ENCODE data around the gene ALPK3. TPM values are rescaled to one million over a fixed set of nuclear protein-coding genes. Genes with fewer than 3 reads are reported as not detected.

Gene ALPK3
- total RNA-seq, 6 donors from 2014 or later: 7.9 to 36.4 (median 13.0) TPM

- Histone ChIP-seq H3K27me3 (no peaks in the 10 kb centered on the region), H3K4me1 (no peaks in the 10 kb centered on the region)
- no peak for TF ChIP-seq POLR2AphosphoS5 (IDR thresholded peaks at IDR 0.05)
- TF ChIP-seq EP300 (IDR thresholded peaks at IDR 0.05): no peak
- TF ChIP-seq POLR2A (IDR thresholded peaks at IDR 0.05): no peak
Observed at GRCh38 chr15:84899750-84900149, 82.6 kb downstream of the ALPK3 start.

GRCh38 chr15:84901540-84901939, 84.4 kb downstream of the ALPK3 start:
- no peaks in the 10 kb centered on the region for H3K9me3 ChIP-seq
- H3K27me3 ChIP-seq: no peaks in the 10 kb centered on the region
- WGBS, 2 donors: 95 to 100% methylated on average over 2 of the region's 2 CpGs
- no peaks in the 10 kb centered on the region for H3K36me3 ChIP-seq
- H3K4me3 ChIP-seq: no peak overlapping the region
- no peak for ATAC-seq (ENCODE audit: low FRiP score in 2 of 2)
- no peak for DNase-seq
- H3K27ac ChIP-seq: no peak overlapping the region
- no peak for TF ChIP-seq POLR2A (IDR thresholded peaks at IDR 0.05)
- no peak for TF ChIP-seq CTCF (IDR thresholded peaks at IDR 0.05)
- no peak for TF ChIP-seq POLR2AphosphoS5 (IDR thresholded peaks at IDR 0.05)
- no peak for TF ChIP-seq EP300 (IDR thresholded peaks at IDR 0.05)
- H3K4me1 ChIP-seq: no peaks in the 10 kb centered on the region

More at GRCh38 chr15:84899750-84900149, 82.6 kb downstream of the ALPK3 start:
- 79 to 89% methylated on average over 7 of the region's 7 CpGs for WGBS, 2 donors
- Histone ChIP-seq H3K9me3 (no peaks in the 10 kb centered on the region), H3K4me3 (no peak overlapping the region), H3K27ac (no peak overlapping the region), H3K36me3 (no peaks in the 10 kb centered on the region)
- no peak for DNase-seq
- ATAC-seq (ENCODE audit: low FRiP score in 2 of 2): no peak

- Histone ChIP-seq H3K4me1 (no peaks in the 10 kb centered on the region), H3K27me3 (no peaks in the 10 kb centered on the region), H3K4me3 (no peak overlapping the region), H3K9me3 (no peaks in the 10 kb centered on the region), H3K27ac (no peak overlapping the region), H3K36me3 (no peaks in the 10 kb centered on the region)
- ATAC-seq (ENCODE audit: low FRiP score in 2 of 2): no peak
- 92 to 96% methylated on average over 2 of the region's 2 CpGs for WGBS, 2 donors
- no peak for DNase-seq
- TF ChIP-seq EP300 (IDR thresholded peaks at IDR 0.05): no peak
- no peak for TF ChIP-seq POLR2A (IDR thresholded peaks at IDR 0.05)
- TF ChIP-seq CTCF (IDR thresholded peaks at IDR 0.05): no peak
- no peak for TF ChIP-seq POLR2AphosphoS5 (IDR thresholded peaks at IDR 0.05)
Observed at GRCh38 chr15:84903751-84904150, 86.6 kb downstream of the ALPK3 start.

- no peak for TF ChIP-seq POLR2AphosphoS5 (IDR thresholded peaks at IDR 0.05)
- TF ChIP-seq EP300 (IDR thresholded peaks at IDR 0.05): no peak
- no peak for TF ChIP-seq CTCF (IDR thresholded peaks at IDR 0.05)
- no peak for TF ChIP-seq POLR2A (IDR thresholded peaks at IDR 0.05)
- ATAC-seq (ENCODE audit: low FRiP score in 2 of 2) (peak in 1 of 2 donors; percentile 66), DNase-seq (no peak)
- WGBS, 2 donors: 63 to 75% methylated on average over 2 of the region's 2 CpGs
- Histone ChIP-seq H3K27me3 (no peaks in the 10 kb centered on the region), H3K27ac (no peak overlapping the region), H3K4me3 (no peak overlapping the region), H3K36me3 (no peaks in the 10 kb centered on the region), H3K4me1 (no peaks in the 10 kb centered on the region), H3K9me3 (no peaks in the 10 kb centered on the region)
Observed at GRCh38 chr15:84904419-84904818, 87.3 kb downstream of the ALPK3 start.

GRCh38 chr15:84905016-84905916, 88.1 kb downstream of the ALPK3 start:
- H3K9me3 ChIP-seq: no peaks in the 10 kb centered on the region
- WGBS, 2 donors: 87 to 91% methylated on average over 10 to 15 of the region's 15 CpGs
- ATAC-seq (ENCODE audit: low FRiP score in 2 of 2): peak in 1 of 2 donors; percentile 12
- H3K36me3 ChIP-seq: no peaks in the 10 kb centered on the region
- no peak for TF ChIP-seq POLR2AphosphoS5 (IDR thresholded peaks at IDR 0.05)
- TF ChIP-seq CTCF (IDR thresholded peaks at IDR 0.05): no peak
- TF ChIP-seq EP300 (IDR thresholded peaks at IDR 0.05): no peak
- H3K4me1 ChIP-seq: no peaks in the 10 kb centered on the region
- no peak overlapping the region for H3K27ac ChIP-seq
- H3K27me3 ChIP-seq: no peaks in the 10 kb centered on the region
- DNase-seq: no peak
- H3K4me3 ChIP-seq: no peak overlapping the region
